ENCODE results near the gene ZNF774.

DNA sequence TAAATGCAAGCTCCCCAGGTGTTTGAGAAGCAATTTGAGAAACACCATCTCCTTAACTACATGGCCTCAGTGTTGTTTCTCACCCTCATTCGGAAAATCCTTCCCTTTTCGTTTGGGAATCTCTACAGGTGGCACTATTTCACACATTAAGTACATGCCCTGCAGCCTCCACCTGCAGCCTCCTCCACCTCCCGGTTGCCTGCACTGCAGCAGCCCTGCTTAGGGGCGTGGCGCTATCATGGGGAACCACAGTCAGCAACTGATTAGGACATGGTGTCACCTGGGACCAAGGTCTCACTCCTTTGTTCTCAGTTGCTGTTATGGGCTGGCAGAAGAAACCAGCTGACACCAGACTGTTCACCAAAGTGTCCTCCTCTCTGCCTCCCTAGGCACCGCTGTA lies 11.7 kb upstream of the ZNF774 start:
- TF ChIP-seq, protein P1, sequence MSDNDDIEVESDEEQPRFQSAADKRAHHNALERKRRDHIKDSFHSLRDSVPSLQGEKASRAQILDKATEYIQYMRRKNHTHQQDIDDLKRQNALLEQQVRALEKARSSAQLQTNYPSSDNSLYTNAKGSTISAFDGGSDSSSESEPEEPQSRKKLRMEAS (IDR thresholded peaks at IDR 0.05), result no peak
- TF ChIP-seq CTCF (IDR thresholded peaks at IDR 0.05; ENCODE audit: low read depth, low read length, missing input control), result no peak
- no peak for TF ChIP-seq YY1 (IDR thresholded peaks at IDR 0.05)
- no peak for TF ChIP-seq ATF3 (IDR thresholded peaks at IDR 0.05)
- no peak for TF ChIP-seq EGR1 (IDR thresholded peaks at IDR 0.05; ENCODE audit: low read depth in 2 of 2)
- TF ChIP-seq FOXA2 (IDR thresholded peaks at IDR 0.05), result no peak
- TF ChIP-seq RAD21 (IDR thresholded peaks at IDR 0.05), result no peak
- TF ChIP-seq REST (IDR thresholded peaks at IDR 0.05), result no peak
- TF ChIP-seq HNF4A (conservative IDR thresholded peaks at IDR 0.05), result no peak
- TF ChIP-seq TAF1 (conservative IDR thresholded peaks at IDR 0.05), result no peak
- no peak for TF ChIP-seq GABPA (IDR thresholded peaks at IDR 0.05 in 1 of 2, conservative IDR thresholded peaks at IDR 0.05 in 1 of 2)
- no peak for TF ChIP-seq JUND (IDR thresholded peaks at IDR 0.05)
- no peak for TF ChIP-seq FOXA1 (IDR thresholded peaks at IDR 0.05)

Measured in liver (tissue), 3 donors.